ENCODE results near the gene RBKS. TPM values are rescaled to one million over a fixed set of nuclear protein-coding genes. Genes with fewer than 3 reads are reported as not detected.
"Not testable (repeated sequence)": the region's sequence is repeated elsewhere in the genome, so short reads cannot be mapped to it uniquely, and the experiment has no call there.

The RBKS gene
- total RNA-seq, 1 experiment from 2014 or later: 3.2 TPM

DNA sequence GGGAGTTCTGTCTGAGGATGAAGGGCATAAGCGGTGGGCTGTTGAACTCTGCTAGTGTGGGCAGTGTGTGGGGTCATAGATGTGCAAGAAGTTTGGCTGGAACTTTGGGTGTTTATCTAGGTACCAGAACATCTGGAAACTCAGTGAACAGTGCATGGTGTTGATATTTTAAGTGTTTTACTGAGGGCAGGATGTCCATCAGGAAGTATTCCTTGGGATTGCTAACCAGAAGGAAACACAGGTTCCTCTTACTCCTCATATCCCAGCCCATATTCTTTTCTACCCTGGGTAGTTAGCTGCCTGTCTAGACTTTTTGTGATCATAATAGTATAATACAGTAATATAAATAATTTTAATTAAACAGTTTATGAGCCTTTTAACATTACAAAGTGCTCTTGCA lies 15.9 kb upstream of the RBKS start:
- no peak for DNase-seq (ENCODE audit: low read depth)

DNA sequence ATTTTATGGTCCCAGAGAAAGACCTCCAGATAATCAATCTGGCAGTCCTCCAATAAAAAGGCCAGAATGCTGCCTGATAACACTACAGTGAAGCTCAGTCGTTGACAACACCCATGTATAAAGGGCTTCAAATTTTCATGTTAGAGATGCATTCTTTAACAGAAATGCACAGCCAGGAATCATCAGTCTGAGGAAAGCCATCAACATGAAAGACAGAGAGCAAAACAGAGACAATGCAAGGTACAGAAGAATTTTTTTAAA lies 14.1 kb upstream of the RBKS start:
- DNase-seq (ENCODE audit: low read depth): no peak

DNA sequence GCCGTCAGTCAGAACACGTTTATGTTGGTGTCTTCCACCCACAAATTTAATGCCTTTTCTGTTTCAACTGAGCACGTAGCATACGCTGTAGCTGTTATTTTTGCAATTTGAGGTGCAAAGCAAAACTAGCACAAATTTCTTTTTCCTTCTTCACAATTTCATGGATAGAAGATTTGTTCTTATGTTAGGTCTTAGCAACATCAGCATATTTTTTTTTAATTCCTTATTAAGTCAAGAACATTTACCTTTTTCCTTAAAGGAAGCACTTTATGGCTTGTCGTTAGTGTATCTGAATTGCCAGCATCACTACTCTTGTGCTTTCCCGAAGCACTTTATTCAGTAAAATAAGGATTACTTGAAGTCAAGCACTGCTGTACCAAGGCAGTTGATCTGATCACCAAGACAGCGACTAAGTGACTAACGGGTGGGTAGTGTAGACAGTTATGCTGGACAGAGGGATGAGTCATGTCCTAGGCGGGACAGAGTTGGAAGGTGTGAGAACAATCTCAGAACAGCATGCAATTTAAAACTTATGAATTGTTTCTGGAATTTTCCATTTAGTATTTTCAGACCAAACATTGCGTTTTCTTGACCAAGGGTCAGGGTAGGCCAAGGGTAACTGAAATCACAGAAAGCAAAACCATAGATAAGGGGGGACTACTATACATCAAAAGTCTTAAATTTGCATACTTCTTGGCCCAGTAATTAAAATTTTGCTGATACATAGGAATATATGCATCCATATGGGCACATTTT lies 13.6 kb upstream of the RBKS start:
- DNase-seq (ENCODE audit: low read depth): peak; percentile 79

DNA sequence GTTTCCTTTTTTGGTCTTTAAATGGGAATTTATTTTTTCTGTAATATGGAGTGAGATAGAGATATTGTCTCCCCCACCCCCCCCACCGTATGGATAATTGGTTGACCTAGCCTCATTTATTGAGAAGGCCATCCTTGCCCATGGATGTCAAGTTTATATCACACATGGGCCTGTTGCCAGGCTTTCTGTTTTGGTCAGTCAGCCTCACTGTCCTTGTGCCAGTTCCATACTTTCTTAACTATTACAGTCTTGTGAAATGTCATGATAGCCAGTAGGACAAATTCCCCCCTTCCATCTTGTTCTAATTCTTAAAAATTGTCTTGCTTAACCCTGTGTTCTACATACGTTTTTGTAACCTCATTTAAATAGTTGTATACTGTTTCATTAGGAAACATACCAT lies 12.8 kb upstream of the RBKS start:
- DNase-seq (ENCODE audit: low read depth): no peak

DNA sequence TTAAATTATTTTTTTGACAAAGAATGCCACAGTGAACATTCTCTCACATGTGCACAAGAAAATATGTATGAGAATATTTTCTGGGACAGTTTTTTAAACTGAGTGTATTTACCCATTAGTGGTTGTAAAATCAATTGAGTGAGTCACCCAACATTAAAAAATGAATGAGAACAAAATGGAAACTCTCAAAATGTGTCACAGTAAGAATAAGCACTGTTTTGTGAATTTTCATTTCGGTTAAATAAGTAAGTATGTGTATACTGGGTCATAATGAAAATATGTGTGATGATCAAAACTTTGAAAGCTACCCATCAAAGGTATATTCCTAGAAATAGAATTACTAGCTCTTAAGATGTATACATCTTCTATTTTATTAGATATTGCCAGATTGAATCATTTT lies 11.9 kb upstream of the RBKS start:
- DNase-seq (ENCODE audit: low read depth): no peak

DNA sequence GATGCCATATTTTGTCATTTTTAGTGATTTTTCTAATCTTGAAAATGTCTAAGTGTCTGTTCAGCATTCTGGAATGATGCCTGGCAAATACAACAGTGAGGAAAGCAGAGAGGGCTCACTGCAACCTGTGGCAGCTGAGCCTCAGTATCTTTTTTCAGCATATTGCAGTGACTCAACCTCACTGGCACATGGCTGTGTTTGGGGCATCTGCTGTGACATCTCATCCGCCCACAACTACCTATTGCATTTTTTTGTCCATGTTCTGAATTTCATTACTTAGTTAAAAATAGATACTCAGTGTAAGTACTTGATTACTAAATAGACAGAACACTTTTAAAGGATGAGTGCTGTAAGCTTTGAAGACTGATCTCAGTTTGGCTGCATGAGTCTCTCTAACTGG lies 11.0 kb upstream of the RBKS start:
- DNase-seq (ENCODE audit: low read depth): peak; percentile 32

DNA sequence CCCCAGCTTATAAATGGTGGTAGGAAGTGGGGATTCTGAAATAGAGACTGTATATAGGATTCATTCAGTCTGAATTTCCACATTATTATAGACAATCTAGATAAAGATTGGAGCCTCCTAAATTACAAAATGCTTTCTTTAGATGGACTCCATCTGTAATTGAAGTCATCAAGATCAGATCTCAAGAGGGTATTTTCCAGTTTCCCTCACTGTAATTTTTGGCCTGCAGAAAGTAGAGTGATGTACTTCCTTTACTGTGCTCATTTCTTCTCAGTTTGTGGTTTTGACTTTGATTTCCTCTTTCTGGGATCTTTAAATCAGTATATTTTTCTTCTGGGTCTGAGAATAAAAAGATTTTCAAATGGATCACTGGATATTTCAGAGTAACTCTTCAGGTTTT lies 7.5 kb upstream of the RBKS start:
- DNase-seq (ENCODE audit: low read depth): no peak

DNA sequence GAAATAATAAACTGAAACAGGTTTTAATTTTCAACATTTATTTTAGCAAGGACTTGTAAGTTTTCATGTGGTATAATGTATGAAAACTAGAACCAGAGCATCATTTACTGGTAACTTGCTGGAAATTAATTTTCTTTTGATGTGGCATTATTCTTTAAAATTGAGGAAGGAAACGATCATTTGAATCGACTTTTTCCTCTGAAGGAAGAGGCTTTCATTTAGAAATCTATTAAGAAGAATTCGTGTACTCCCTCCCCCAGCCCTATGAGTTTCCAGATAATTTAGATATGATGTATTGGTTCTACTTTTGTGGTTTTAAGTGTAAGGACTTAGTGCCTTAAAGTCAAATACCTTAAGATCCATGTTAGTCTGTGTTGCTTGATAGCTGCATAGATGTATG lies 2.8 kb upstream of the RBKS start:
- DNase-seq (ENCODE audit: low read depth): no peak

DNA sequence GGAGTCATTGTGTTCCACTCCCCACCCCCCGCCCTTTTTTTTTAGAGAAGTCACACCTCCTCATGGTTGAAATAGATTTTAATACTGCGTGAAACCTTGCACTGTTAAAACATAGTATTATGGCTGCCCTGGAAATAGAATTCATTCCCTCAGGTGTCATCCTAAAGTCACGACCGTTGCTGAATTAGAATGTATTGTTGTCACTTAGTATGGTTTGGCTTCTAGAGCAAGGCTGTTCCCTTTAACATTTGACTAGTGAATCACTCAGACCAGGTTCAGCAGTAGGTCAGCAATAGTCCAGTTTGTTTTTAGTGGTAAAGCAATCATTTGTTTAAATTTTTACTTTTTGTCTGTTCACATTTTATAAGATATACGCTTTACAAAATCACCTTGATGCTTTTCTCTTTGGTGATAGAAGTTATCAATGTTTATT lies 1.5 kb upstream of the RBKS start:
- peak; percentile 58 for DNase-seq (ENCODE audit: low read depth)

DNA sequence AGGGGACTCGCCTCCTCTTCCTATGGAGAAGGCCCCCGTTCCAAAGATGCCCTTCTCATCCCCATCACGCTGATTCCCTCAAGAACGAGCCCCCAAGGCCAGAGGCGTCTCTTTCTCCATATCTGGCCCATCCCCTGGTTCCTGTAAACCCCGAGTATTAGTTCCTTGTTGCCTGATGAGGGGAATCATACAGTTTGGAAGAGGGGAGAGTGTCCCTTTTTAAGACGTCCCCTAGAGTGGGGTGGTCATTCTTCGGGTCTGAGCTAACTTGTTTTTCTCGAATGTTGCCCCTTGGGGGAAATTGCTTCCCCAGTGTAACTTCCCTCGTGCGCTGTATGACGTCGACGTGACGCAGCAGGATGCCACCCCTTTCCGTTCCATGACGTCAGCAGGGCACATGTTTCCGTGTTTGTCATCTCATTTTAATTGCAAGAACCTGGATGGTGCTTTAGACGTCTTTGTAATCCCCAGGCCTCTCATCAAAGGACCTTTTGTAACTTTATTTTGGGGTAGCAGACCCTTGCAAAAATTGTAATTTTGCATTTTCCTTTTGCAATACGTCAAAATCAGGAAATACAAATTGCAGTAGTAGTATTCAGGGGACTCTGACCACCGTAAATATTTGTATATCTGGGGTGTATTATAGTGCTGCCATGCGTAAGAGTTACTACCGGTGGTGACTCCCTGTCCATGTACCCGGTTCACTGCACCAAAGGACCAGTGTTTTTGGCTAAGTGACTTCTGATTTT lies 911 bp upstream of the RBKS start:
- peak; percentile 77 for DNase-seq (ENCODE audit: low read depth)

DNA sequence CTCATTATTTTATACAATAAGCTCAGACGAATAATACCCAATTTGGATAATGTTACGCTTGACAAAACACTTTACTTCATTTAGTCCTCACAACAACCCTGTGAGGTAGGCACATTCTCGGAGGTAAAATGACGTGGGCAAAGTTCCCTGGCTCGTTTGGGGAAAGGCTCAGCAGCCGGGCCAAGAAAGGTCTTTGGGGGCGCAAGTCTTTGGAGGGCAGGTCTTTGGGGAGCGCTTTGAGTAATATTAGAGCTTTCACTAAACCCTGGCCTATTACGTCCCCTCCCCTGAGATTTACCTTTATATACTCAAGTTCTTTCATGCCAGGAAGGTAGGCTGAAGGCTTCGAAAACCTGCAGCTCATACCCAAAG lies 427 bp downstream of the RBKS start:
- DNase-seq (ENCODE audit: low read depth): peak; percentile 56

DNA sequence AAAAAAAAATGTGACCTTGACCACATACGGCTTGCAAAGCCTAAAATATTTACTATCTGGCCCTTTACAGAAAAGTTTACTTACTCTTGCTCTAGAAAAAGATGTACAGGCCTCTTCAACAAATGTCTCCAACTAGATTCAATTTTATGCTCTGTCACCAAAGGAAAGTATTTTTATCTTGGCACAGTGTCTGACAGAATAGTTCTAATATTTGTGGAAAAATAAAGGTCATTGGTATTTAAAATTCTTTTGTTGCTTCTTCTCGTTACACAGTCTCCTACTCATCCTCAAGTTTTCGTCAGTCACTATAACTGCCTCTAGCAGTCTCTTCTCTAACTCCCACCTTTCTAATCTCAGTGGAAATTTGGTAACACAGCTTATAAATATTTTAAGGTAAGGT lies 1.4 kb downstream of the RBKS start:
- DNase-seq (ENCODE audit: low read depth): peak; percentile 59

DNA sequence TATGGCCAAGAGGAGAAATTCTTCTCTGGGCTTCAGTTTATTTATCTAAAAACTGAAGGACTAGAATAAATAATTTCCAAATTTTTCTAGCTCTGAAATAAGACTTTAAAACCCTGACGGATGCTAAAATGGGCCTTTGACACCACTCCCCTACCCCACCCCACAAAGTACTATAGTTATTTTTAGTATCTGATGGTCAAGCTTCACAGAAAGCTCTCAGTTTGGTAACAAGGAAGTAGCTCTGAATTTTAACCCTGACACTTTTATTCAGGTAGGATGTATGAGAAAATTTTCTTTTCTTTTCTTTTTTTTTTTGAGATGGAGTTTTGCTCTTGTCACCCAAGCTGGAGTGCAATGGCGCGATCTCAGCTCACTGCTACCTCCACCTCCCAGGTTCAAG lies 2.4 kb downstream of the RBKS start:
- no peak for DNase-seq (ENCODE audit: low read depth)

DNA sequence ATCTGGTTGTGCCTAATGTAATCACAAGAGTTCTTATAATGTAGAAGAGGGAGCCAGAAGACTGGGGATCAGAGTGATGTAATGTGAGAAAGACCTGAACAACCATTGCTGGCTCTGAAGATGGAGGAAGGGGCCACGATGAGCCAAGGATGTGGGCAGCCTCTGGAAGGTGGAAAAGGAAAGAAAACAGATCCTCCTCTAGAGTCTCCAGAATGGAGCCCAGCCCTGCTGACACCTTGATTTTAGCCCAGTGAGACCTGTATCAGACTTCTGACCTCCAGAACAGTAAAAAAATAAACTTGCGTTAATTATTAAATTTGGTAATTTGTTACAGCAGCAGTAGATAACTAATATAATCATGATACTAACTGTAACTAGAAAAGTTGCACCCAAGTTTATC lies 3.1 kb downstream of the RBKS start:
- no peak for DNase-seq (ENCODE audit: low read depth)

DNA sequence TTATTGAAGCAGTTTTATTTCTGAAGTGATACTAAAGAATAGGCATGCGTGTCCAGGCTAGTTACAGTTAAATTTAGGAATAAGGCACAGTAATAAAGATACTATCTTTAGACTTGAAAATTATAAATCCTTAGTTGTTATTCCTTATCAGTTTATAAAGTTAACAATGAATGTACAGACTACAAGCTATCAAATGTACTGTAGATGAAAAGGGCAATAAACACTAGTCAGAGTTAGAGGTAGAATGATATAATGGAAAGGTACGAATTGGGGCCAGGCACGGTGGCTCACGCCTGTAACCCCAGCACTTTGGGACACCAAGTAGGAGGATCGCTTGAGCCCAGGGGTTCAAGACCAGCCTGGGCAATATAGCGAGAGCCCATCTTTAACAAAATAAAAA lies 3.9 kb downstream of the RBKS start:
- DNase-seq (ENCODE audit: low read depth): no peak

DNA sequence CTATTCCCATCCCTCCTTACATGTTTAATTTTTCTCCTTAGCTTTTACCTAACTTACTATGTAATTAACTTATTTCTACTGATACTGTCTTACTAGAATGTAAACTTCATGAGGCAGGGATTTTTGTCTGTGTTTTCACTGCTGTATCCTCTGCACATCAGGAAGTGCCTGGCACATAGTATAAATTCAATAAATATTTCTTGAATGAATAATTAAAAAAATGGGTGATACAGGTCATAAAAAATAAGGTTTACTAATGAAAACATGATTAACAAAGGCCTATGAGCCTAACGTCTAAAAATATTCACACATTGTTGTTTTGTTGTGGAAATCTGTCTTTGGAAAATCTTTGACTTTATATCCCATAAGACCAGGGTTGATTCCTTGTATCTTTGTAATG lies 4.5 kb downstream of the RBKS start:
- DNase-seq (ENCODE audit: low read depth): no peak

DNA sequence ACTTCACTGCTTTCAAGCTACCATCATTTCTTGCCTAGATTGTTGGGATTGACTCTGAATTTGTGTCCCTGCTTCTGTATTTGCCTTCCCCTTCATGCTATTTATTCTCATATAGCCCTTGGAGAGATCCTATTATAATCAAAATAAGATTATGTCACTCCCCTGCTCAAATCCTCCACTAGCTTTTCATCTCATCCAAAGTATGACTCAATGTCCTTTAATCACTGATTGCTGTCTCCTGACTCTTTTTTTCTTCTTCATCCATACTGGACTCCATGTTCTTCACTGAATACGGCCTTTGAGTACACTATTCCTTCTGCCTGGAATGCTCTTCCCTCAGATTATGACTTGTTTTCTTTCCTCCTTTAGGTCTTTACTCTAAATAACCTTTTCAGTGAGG lies 5.0 kb downstream of the RBKS start:
- DNase-seq (ENCODE audit: low read depth): peak; percentile 58

DNA sequence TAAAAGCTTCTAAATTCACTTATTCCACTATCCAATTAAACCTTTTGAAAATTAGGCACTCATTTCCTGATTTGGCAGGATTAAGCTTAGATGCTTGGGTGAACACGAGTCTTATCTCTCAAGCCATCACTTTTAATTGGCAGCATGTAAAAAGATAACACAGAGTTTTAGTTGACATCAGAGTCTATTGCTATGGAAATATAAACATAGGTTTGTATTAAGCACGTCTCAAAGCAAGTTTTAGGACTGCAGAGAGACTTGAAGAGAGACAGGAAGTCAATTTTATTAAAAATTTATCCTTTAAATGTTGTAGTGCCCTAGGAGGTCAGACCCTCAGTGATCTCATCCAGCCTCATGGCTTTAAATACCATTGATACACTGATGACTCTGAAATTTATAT lies 5.6 kb downstream of the RBKS start:
- peak; percentile 85 for DNase-seq (ENCODE audit: low read depth)

DNA sequence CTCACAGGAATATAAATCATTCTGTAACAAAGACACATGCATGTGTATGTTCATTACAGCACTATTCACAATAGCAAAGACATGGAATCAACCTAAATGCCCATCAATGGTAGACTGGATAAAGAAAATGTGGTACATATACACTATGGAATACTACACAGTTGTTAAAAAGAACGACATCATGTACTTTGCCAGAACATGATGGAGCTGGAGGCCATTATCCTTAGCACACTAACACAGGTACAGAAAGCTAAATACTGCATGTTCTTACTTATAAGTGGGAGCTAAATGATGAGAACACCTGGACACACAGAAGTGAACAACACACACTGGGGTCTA lies 7.6 kb downstream of the RBKS start:
- DNase-seq (ENCODE audit: low read depth): not testable (repeated sequence)

DNA sequence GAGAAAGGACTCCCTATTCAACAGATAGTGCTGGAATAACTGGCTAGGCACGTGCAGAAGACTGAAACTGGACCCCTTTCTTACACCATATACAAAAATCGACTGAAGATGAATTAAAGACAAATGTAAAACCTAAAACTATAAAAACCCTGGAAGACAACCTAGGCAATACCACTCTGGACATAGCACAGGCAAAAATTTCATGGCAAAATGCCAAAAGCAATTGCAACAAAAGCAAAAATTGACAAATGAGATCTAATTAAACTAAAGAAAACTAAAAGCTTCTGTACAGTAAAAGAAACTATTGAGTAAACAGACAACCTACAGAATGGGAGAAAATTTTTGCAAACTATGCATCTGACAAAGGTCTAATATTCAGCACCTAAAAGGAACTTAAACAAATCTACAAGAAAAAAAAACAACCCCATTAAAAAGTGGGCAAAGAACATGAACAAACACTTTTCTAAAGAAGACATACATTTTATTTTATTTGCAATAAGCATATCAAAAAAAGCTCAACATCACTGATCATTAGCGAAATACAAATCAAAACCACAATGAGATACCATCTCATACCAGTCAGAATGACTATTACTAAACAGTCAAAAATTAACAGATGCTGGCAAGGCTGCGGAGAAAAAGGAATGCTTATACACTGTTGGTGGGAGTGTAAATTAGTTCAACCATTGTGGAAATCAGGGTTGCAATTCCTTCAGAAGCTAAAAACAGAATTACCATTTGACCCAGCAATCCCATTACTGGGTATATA lies 8.2 kb downstream of the RBKS start:
- DNase-seq (ENCODE audit: low read depth): peak; percentile 72

DNA sequence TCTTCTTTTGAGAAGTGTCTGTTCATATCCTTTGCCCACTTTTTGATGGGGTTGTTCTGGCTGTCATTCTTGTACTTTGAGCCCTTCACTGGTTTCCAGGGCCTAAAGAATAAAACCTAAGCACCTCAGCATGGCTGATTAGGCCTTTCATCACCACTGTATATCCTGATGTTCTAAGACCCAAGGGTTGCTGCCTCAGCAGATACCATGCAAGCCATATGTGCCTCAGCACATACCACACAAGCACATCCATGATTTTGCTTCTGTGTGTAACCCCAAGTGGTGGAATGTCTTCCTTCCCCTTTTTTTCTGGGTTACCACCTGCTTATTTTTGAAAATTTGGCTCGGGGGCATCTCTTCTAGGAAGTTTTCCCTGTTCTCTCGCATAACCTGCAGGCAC lies 11.4 kb downstream of the RBKS start:
- DNase-seq (ENCODE audit: low read depth): no peak

DNA sequence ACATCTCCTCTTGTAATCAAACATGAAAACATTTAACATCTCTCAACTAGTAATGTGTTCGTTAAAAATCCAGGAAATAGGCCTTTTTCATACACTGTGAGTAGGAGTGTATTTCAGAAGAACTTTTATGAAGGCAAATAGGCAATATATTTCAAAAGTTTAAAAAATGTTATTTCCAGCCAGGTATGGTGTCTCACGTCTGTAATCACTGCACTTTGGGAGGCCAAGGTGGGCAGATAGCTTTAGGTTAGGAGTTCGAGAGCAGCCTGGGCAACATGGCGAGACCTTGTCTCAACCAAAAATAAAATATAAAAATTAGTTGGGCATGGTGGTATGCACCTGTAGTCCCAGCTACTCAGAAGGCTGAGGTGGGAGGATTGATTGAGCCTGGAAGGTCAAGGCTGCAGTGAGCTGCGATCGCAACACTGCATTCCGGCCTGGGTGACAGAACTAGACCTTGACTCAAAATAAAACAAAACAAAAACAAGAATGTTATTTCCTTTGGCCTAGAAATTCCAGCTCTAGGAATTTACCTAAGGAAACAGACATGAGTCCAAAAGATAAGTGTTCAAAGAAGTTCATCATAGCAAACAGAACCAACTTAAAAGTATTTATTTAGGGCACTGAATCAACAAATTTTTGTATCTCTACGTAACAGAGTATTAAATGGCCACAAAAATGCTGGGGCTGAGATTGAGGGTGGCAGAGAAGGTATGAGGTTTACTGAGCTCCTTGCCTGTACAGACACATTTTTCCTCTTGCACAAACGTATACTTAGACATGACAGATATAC lies 14.9 kb downstream of the RBKS start:
- DNase-seq (ENCODE audit: low read depth): no peak

All from M059J (cell line).